GF-D8 (cell line): ENCODE data around the gene AP3S1.
"Not testable (repeated sequence)": the region's sequence is repeated elsewhere in the genome, so short reads cannot be mapped to it uniquely, and the experiment has no call there.

Experiments
- DNase-seq: peaks from one replicate; lab custom pipeline; 2025; lab: John Stamatoyannopoulos, UW

The AP3S1 gene

DNA sequence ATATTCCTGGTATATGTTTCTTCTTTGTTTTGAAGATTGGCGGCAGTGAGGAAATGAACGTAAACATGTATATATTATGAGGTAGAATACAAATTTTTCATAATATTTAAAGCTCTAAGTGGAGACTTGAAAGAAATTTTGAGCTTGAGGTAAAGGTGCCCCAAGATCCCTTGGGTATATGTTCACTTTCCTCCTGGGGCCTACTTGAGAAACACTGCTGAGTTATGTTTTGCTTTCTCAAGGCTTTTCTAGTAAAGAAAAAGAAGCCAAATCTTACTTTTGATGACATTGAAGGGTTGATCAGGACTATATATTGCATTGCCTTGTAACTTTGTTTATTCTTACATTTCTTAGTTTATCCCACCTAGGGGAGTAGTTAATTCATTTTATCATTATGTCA lies 30.7 kb downstream of the AP3S1 start:
- no peak for DNase-seq

DNA sequence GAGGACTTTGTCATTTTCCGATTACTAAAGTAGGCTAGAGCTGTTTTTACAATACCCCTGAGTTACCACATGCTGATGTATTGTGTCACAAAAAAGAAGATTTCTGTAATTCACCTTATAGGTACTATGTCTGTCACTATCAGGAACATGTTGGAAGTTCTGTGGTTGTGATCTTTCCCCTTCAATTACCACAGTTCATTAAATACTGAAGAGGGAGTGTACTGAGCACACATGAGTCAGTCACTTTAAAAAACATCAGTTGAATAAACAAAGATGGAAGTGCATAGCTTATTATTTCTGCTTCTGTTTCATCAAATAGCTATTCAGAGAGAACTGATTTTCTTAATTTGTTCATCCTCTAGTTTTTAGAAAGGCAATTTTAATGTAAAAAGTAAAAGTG lies 31.7 kb downstream of the AP3S1 start:
- no peak for DNase-seq

DNA sequence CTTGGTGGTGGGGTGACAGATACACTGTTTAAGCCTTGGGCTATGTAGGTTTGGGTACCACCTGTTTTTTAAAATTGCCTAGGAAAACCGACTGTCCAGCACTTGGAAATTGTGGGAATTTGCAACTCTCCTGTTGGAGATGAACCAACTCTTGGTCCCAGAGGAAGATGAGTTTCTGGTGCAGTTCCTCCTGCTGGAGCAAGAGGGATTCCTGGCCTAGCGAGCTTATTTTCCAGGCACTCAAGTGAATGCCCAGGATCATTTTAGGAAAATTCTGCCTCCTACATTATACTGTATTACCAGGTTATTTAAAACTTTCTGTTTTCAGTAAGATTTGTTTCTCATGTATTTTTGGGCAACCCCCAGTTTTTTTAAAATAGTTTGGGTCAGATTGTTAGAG lies 33.7 kb downstream of the AP3S1 start:
- DNase-seq: no peak

DNA sequence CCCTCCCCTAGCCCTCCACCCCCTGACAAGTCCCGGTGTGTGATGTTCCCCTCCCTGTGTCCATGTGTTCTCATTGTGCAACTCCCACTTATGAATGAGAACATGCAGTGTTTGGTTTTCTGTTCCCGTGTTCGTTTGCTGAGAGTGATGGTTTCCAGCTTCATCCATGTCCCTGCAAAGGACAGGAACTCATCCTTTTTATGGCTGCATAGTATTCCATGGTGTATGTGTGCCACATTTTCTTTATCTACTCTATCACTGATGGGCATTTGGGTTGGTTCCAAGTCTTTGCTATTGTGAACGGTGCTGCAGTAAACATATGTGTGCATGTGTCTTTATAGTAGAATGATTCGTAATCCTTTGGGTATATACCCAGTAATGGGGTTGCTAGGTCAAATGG lies 35.6 kb downstream of the AP3S1 start:
- not testable (repeated sequence) for DNase-seq

DNA sequence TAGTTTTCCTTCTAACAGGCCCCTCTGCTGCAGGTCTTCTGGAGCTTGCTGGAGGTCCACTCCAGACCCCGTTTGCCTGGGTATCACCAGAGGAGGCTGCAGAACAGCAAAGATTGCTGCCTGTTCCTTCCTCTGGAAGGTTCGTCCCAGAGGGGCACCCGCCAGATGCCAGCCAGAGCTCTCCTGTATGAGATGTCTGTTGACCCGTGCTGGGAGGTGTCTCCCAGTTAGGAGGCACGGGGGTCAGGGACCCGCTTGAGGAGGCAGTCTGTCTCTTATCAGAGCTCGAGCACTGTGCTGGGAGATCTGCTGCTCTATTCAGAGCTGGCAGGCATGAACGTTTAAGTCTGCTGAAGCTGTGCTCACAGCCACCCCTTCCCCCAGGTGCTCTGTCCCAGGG lies 40.7 kb downstream of the AP3S1 start:
- not testable (repeated sequence) for DNase-seq

DNA sequence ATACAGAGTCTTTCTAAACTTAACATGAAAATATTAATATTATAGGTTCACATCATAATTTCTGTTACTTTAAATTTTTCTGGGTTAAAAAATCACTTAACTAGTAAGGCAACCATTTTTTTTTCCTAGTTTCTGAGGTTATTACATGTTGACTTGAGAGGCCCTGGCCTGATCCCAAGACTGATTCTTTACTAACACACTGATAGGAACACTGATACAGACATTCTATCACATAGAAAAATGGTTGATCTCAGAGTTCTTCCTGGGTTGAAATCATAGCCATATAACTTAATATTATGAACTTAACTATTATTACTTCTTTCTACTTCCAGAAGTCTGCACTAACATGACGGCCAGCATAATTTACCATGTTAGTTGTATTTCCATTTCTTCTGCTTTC lies 43.0 kb downstream of the AP3S1 start:
- DNase-seq: no peak

DNA sequence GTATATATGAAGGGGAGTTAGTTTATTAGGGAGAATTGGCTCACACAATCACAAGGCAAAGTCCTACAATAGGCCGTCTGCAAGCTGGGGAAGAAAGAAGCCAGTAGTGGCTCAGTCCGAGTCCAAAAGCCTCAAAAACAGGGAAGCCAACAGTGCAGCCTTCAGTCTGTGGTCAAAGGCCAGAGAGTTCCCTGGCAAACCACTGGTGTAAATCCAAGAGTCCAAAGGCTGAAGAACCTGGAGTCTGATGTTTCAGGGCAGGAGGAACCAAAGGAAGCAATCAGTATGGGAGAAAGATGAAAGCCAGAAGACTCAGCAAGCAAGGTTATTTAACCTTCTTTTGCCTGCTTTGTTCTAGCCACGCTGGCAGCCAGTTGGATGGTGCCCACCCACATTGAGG lies 43.5 kb downstream of the AP3S1 start:
- DNase-seq: not testable (repeated sequence)

DNA sequence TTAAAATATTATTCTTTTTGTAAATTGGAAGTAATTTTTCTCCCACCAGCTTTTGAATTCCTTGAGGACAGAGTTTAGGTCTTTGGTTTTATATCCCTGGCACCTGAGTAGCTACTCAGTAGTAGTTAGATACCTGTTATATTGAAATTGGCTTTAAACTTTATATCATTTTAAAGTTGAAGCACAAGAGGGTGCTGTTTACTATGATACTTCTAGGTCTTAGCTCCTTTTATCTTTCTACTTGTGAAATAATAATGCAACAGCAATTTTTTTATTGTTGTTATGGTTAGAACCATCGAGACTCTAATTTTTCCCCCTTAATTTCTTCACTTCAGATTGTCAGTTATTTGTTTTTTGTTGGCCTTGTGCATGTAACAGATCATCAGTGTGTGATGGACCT lies 46.3 kb downstream of the AP3S1 start:
- no peak for DNase-seq

DNA sequence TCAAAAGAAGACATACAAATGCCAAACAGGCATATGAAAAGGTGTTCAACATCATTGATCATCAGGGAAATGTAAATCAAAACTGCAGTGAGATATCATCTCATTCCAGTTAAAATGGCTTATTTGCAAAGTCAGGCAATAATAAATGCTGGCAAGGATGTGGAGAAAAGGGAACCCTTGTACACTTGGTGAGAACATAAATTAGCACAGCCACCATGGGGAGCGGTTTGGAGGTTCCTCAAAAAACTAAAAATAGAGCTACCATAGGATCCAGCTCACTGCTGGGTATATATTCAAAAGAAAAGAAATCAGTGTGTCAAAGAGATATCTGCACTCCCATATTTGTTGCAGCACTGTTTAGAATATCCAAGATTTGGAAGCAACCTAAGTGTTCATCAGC lies 50.3 kb downstream of the AP3S1 start:
- no peak for DNase-seq

DNA sequence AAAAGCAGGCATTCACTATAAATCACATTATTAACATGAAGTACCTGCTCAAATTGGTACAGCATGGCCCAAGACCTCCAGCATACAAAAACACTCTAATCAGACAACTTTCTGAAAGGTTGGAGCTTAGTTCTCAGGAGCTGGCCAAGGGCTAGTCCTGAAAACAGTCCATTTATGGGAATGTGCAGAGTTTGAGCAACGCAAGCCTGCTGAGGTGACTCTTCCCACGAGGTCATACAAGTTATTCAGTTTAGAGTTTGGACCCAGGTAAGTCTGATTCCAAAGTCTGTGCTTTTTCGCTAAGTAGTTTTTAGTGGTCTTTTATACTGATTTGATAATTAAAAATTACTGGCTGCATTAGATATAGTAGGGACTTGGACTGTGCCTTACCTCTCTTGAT lies 52.6 kb downstream of the AP3S1 start:
- DNase-seq: no peak

DNA sequence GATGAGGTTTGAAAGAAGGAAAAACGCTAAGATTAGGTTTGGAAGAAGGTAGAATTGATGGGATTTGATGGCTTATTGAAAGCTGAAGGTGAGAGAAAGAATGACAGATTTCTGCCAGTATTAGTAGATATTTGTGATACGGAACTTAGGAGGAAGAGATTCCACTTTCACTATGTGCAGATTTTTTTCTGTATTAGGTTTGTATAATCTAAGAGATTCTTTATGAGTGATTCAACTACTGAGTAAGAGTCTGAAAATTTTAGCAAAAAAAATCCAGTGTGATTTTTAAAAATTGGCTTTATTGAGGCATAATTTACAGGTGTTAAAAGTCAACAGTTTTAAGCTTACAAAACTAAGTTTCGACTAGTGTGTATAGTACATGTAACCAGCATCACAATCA lies 54.1 kb downstream of the AP3S1 start:
- DNase-seq: no peak

DNA sequence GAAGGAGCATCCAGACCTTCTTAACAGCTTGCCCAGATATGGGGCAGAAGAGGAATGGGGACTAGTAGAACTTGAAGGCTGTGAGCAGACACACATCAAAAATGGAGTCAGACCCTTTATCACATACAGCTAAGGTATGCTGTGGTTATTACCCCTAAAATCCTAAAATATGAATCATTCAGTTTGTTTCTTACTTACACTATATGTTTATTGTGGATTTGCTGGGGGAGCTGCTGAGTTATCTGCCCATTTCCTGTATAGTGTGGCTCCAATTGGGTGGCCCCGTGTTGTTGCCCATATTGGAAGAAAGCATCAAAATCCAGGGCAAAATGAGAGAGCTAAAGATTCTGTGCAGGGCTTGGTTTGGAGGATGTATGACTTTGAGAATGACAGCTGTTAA lies 56.9 kb downstream of the AP3S1 start:
- DNase-seq: no peak

DNA sequence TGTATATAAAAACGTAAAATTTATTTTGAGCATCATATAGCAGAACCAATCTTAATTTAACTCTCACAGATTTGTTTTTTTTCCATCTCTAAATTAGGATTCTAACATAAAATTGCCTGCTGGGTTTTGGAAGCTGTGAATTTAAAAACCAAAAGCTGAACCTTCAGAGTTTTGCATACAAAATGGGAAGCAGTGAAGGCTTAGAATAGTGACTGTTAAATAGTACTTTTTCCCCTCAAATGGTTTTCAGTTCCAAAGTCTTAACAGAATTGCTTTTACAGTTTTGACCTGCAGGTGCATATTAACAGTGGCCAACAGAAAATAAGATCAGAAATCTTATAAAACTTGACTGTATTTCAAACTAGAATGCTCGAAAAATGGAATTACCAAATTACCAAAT lies 65.4 kb downstream of the AP3S1 start:
- DNase-seq: no peak

DNA sequence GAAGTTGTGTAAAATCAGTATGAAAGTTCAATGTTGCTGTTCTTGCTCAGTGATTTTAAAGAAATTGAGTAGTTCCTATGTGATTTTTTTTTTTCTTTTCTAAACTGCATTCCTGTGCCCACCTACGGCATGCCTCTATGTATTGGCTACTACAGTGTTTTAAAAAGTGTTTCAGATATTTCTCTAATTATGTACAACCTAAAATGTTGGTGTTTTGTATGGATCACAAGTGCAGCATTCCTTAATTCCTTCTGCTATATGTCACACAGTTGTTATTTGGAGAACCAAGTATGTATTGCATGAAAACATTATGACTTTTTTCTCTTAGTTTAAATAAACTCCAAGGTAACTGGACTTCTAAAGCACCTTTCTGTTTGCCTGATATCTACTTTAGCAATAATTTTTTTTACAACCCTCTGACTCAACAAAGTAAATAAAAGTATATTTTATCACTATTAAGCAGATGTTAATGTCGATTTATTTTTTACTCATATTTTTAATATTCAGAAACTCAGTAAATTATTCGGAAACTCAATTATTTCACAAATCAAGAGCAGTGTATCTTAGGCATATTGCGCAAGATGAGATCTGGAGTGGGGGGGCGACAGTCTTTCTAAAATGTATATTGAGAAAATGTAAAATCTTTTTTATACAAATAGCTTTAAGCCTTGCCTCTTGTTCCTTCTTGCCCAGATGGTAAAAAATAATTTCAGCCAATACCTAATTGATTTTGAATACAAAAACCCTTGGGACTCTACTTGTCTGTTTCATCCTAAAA lies 72.1 kb downstream of the AP3S1 start:
- DNase-seq: not testable (repeated sequence)

DNA sequence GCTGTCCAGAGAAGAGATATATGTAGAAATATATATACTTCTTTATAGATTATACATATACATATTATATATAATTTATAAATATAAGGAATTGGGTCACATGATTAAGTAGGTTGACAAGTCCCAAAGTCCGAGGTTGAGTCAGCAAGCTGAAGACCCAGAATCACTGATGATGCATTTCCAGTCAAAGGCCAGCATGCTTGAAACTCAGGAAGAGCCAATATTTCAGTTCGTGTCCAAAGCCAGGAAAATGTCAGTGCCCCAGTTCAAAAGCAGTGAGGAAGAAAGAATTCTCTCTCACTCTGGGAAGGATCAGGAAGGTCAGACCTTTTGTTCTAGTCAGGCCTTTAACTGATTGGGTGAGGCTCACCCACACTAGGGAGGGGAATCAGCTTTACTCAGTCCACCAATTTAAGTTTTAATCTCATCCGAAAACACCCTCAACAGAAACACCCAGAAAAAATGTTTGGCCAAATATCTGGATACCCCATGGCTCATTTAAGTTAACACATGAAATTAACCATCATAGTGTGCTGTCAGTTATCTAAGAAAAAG lies 78.5 kb downstream of the AP3S1 start:
- no peak for DNase-seq

DNA sequence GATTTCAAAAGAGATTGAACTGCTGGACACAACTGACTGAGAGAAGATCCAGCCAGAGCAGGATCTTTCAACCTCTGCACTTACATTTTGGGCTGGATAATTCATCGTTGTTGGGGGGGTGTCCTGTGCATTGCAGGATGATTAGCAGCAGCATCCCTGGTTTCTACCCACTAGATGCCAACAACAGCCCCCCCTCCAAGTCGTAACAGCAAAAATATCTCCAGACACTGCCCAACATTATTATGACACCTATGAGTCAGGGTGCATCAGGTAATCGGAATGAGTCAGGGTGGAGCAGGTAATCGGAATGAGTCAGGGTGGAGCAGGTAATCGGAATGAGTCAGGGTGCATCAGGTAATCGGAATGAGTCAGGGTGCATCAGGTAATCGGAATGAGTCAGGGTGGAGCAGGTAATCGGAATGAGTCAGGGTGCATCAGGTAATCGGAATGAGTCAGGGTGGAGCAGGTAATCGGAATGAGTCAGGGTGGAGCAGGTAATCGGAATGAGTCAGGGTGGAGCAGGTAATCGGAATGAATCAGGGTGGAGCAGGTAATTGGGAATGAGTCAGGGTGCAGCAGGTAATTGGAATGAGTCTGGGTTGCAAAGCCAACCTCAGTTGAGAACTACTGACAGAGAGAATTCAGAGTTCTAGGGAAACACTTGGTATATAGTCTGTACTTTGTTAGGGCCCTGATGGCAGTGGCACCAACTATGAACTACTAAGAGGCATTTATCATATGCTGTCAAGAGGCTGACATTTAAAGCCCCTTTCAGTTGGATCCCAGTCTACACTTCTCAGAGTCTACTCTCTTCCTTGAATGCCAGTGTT lies 87.1 kb downstream of the AP3S1 start:
- not testable (repeated sequence) for DNase-seq

DNA sequence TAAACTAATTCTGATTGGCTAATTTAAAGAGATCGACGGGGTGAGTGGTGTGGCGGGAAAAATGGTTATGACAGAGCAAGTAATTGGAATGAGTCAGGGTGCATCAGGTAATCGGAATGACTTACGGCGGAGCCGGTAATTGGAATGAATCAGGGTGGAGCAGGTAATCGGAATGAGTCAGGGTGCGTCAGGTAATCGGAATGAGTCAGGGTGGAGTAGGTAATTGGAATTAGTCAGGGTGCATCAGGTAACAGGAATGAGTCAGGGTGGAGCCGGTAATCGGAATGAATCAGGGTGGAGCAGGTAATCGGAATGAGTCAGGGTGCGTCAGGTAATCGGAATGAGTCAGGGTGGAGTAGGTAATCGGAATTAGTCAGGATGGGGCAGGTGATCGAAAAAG lies 88.4 kb downstream of the AP3S1 start:
- not testable (repeated sequence) for DNase-seq

DNA sequence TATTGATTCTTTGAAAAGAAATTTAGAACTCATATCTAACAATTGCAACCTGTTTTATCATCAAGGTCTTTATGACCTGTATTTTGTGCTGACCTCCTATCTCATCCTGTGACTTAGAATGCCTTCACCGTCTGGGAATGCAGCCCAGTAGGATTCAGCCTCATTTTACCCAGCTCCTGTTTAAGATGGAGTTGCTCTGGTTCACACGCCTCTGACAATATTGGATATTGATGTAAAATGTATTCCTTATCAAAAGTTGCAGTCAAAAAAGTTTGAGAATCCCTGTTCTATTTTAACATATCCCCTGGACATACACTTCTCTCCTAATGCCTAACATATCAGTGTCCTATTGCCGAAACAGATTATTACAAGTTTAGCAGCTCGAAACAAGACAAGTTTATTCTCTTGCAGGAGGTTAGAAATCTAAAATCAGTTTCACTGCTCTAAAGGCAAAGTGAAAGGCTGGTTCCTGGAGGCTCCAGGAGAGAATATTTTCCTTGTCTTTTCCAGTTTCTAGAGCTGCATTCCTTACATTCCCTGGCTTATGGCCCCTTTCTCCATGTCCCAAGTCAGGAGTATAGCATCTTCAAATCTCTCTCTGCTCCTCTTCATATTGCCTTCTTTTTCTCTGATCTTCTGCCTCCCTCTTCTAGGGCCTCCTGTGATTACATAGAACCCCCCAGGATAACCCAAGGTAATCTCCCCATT lies 89.0 kb downstream of the AP3S1 start:
- DNase-seq: no peak

DNA sequence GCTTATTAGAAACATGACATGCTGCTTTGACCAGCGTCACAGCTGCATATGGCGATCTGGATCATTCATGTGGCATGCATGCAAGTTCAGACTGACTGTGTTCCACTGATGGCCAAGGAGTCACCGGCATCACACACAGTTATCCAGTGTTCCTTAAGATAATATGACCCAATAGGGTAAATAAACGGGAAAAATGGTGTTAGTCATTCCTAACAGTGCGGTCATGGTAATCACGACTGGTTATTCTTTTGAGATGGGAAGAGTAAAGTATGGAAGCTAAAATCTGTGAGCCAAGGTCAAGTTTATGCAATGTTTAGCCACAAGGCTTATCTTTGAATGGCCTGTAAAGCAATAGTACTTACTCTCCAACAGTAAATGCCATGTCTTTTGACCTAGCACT lies 91.3 kb downstream of the AP3S1 start:
- no peak for DNase-seq

DNA sequence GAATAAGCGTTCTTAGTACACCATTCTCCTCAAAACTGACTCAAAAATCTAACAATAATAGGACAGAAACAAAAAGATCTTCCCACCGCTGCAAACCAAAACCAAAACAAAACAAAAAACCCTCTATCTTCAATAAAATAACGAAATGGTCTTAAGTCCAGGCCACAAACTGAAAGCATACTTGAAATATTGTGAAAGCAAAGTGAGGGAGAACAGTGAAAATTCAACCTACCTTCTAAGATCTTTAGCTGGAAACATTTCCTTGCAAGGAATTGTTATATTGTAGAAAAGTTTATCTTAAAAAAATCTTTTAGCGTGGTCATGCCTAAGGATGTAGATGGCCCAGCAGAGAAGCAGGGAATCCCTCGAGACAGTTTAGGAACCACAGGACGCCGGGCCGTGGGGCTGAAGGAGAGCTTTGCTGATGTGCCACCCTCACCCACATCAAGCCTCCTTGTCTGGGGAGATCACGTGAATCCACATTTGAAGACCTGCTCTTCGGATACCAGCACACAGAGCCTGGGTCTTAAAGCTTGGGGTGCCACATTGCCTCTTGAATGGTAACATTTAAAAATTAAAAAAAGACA lies 92.7 kb downstream of the AP3S1 start:
- no peak for DNase-seq

DNA sequence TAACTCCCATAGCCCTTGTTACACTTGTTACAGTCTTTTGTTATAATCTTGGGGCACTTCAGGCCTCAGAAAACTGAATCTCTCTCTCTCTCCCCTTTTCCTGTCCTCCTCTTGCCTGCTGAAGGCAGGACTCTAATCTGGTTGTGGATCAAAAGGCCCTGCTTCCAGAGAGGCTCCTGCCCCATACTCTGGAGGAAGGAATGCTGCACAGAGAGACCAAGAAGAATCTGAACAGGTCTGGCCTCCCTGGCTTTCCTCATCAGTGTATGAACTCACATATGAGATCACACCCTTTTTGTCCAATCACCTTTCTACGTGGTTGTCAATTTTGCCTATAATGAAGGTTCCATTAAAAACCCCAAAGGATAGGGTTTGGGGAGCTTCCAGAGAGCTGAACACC lies 94.3 kb downstream of the AP3S1 start:
- no peak for DNase-seq

DNA sequence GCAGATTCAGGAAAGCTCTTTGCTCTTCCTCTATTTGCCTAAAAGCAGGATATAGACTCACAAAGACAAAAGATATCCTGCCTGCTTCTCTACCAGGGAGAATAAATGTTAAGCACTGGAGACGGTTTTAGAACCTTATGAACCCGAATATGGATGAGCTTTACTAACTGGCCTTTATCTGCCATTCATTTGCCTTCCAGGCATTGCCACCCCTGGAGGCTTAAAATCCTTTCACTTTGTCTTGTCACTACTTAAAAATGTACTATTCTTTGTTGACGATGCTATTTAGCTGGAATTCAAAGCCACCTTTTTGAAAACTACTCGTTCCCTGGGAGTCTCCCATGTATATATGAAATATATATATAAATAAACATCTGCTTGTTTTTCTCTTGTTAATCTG lies 97.3 kb downstream of the AP3S1 start:
- DNase-seq: no peak
